H1 (cell line): Measurements from ENCODE around the gene ZBTB47. TPM values are rescaled to one million over a fixed set of nuclear protein-coding genes. Genes with fewer than 3 reads are reported as not detected.

ENCODE experiments used
- CTCF ChIA-PET: fragments of 300-600 bp; sonication (Branson Sonifier 250); formaldehyde crosslinking; loops from one replicate; lab custom pipeline; 2021; ENCODE audit not compliant: partially characterized antibody; lab: Charles Lee
- POLR2A ChIA-PET: fragments of 300-600 bp; sonication (Branson Sonifier 250); formaldehyde crosslinking; loops from one replicate; lab custom pipeline; 2021; ENCODE audit warnings: inconsistent platforms; ENCODE audit not compliant: partially characterized antibody; lab: Charles Lee
- DNase-seq, 2 experiments: peaks; one replicate each; pipeline versions ENCODE4 v3.0.0 to v3.0.0-alpha.2; 2010 to 2022; ENCODE audit warnings: low spot score in 2 of 2, low read depth in 1 of 2, mixed read lengths in 1 of 2
- FAIRE-seq: peaks from 2 replicates; lab custom pipeline; 2011; peaks lifted over from hg19 to GRCh38; lab: Jason Lieb, UNC
- H2AFZ ChIP-seq: 2 replicates; pipeline ENCODE4 v1.8.1; 2012; ENCODE audit warnings: low read length, inconsistent platforms
- H2AK5ac ChIP-seq: 2 replicates; pipeline ENCODE4 v1.6.1; 2013; ENCODE audit warnings: low read depth, low read length
- H2BK120ac ChIP-seq: replicated peaks from 2 replicates; pipeline ENCODE3; 2013; ENCODE audit warnings: low read depth, low read length, inconsistent platforms
- H2BK12ac ChIP-seq: 2 replicates; pipeline ENCODE4 v1.6.1; 2013; ENCODE audit warnings: low read depth, low read length
- H2BK15ac ChIP-seq: 2 replicates; pipeline ENCODE4 v1.6.1; 2013; ENCODE audit warnings: low read length
- H2BK20ac ChIP-seq: 2 replicates; pipeline ENCODE4 v1.6.1; 2013; ENCODE audit warnings: low read length
- H2BK5ac ChIP-seq: 2 replicates; pipeline ENCODE4 v1.6.1; 2013; ENCODE audit warnings: low read depth, low read length
- H3K14ac ChIP-seq: 2 replicates; pipeline ENCODE4 v1.6.1; 2013; ENCODE audit warnings: inconsistent platforms; ENCODE audit not compliant: insufficient read length
- H3K18ac ChIP-seq: 2 replicates; pipeline ENCODE4 v1.6.1; 2013; ENCODE audit warnings: low read length; ENCODE audit errors: extremely low read depth
- H3K23ac ChIP-seq: 2 replicates; pipeline ENCODE4 v1.6.1; 2013; ENCODE audit warnings: inconsistent platforms; ENCODE audit not compliant: insufficient read length
- H3K23me2 ChIP-seq: 2 replicates; pipeline ENCODE4 v1.6.1; 2013; ENCODE audit warnings: low read depth, low read length
- H3K27ac ChIP-seq: 2 replicates; pipeline ENCODE4 v1.6.1; 2011; ENCODE audit warnings: low read depth, low read length, inconsistent platforms
- H3K27me3 ChIP-seq, 4 experiments: replicated peaks in 1 of 4; 1 replicate in 1 of 4; 2 replicates in 3 of 4; pipeline versions ENCODE4 v1.6.1 to v1.8.1; 2011 to 2013; ENCODE audit warnings: low read length in 3 of 4, mild to moderate bottlenecking in 3 of 4, inconsistent platforms in 2 of 4, mixed read lengths in 2 of 4, moderate library complexity in 1 of 4; ENCODE audit not compliant: control insufficient read depth in 3 of 4, insufficient read depth in 3 of 4; ENCODE audit errors: extremely low read depth in 1 of 4
- H3K36me3 ChIP-seq, 4 experiments: 2 replicates each; pipeline versions ENCODE4 v1.6.1 to v1.8.1; 2011 to 2013; ENCODE audit warnings: mild to moderate bottlenecking in 4 of 4, low read length in 3 of 4, moderate library complexity in 2 of 4, control low read depth in 1 of 4, inconsistent platforms in 1 of 4; ENCODE audit not compliant: insufficient read depth in 4 of 4, control insufficient read depth in 2 of 4
- H3K4ac ChIP-seq: replicated peaks from 2 replicates; pipeline ENCODE3; 2013; ENCODE audit warnings: low read length, low read depth, mixed read lengths, inconsistent platforms; ENCODE audit not compliant: insufficient read length
- H3K4me1 ChIP-seq, 4 experiments: replicated peaks in 1 of 4; 1 replicate in 1 of 4; 2 replicates in 3 of 4; pipeline versions ENCODE4 v1.6.1 to v1.8.1; 2011 to 2013; ENCODE audit warnings: low read length in 3 of 4, inconsistent platforms in 2 of 4, mixed read lengths in 1 of 4; ENCODE audit not compliant: insufficient read depth in 4 of 4, control insufficient read depth in 3 of 4
- H3K4me2 ChIP-seq, 2 experiments: 2 replicates each; pipeline versions ENCODE4 v1.6.1 to v1.8.1; 2011 to 2013; ENCODE audit warnings: low read depth in 2 of 2, low read length in 2 of 2, control low read depth in 1 of 2, inconsistent platforms in 1 of 2, mild to moderate bottlenecking in 1 of 2; ENCODE audit not compliant: insufficient read depth in 1 of 2
- H3K4me3 ChIP-seq, 4 experiments: fragments of 200-600, 300-600 bp in 1 of 4; sonication (generic), shearing (Covaris generic), sonication (Bioruptor Twin) in 1 of 4; 2 replicates each; pipeline versions ENCODE4 v1.5.1 to v1.8.1; 2011 to 2016; ENCODE audit warnings: low read length in 4 of 4, low read depth in 3 of 4, control low read depth in 2 of 4, inconsistent platforms in 2 of 4, mild to moderate bottlenecking in 2 of 4, mixed read lengths in 1 of 4, moderate library complexity in 1 of 4; ENCODE audit not compliant: insufficient read depth in 2 of 4; ENCODE audit errors: extremely low read depth in 1 of 4
- H3K56ac ChIP-seq: replicated peaks from 2 replicates; pipeline ENCODE3; 2013; ENCODE audit warnings: low read depth, mild to moderate bottlenecking, mixed read lengths, low read length, inconsistent platforms; ENCODE audit not compliant: insufficient read length
- H3K79me1 ChIP-seq: 2 replicates; pipeline ENCODE4 v1.6.1; 2013; ENCODE audit warnings: low read depth, low read length, control low read depth
- H3K79me2 ChIP-seq, 2 experiments: 2 replicates each; pipeline versions ENCODE4 v1.6.1 to v1.8.1; 2012 to 2013; ENCODE audit warnings: low read length in 2 of 2, mild to moderate bottlenecking in 2 of 2, inconsistent platforms in 1 of 2; ENCODE audit not compliant: insufficient read depth in 2 of 2, control insufficient read depth in 1 of 2
- H3K9ac ChIP-seq, 4 experiments: replicated peaks in 1 of 4; 1 replicate in 1 of 4; 2 replicates in 3 of 4; pipeline versions ENCODE4 v1.6.1 to v1.8.1; 2011 to 2013; ENCODE audit warnings: low read depth in 3 of 4, low read length in 3 of 4, control low read depth in 2 of 4, mild to moderate bottlenecking in 2 of 4, moderate library complexity in 2 of 4, inconsistent platforms in 1 of 4; ENCODE audit errors: extremely low read depth in 1 of 4
- H3K9me3 ChIP-seq, 2 experiments: 2 replicates each; pipeline versions ENCODE4 v1.6.1 to v1.8.1; 2012 to 2013; ENCODE audit warnings: mild to moderate bottlenecking in 2 of 2, moderate library complexity in 2 of 2, control low read depth in 1 of 2, inconsistent platforms in 1 of 2, low read depth in 1 of 2, low read length in 1 of 2, mixed read lengths in 1 of 2; ENCODE audit not compliant: insufficient read depth in 2 of 2
- H4K20me1 ChIP-seq, 2 experiments: replicated peaks in 1 of 2; 2 replicates each; pipeline versions ENCODE3 to v1.8.1; 2011 to 2013; ENCODE audit warnings: inconsistent platforms in 2 of 2, low read length in 2 of 2, mild to moderate bottlenecking in 1 of 2; ENCODE audit not compliant: insufficient read depth in 2 of 2, control insufficient read depth in 1 of 2
- H4K5ac ChIP-seq: 2 replicates; pipeline ENCODE4 v1.6.1; 2013; ENCODE audit warnings: low read length, low read depth, mixed read lengths, inconsistent platforms; ENCODE audit not compliant: insufficient read length
- H4K8ac ChIP-seq: 2 replicates; pipeline ENCODE4 v1.8.0; 2013; ENCODE audit warnings: mild to moderate bottlenecking, moderate library complexity, low read length, inconsistent platforms; ENCODE audit not compliant: insufficient read depth; ENCODE audit errors: extremely low read depth
- H4K91ac ChIP-seq: replicated peaks from 2 replicates; pipeline ENCODE3; 2013; ENCODE audit warnings: low read length, mixed read lengths, inconsistent platforms; ENCODE audit not compliant: insufficient read length
- CEBPB ChIP-seq: IDR thresholded peaks from 2 replicates; pipeline ENCODE4 v1.6.1; 2012; ENCODE audit warnings: low read depth, low read length
- NRF1 ChIP-seq: IDR thresholded peaks from 2 replicates; pipeline ENCODE4 v1.6.1; 2011; ENCODE audit warnings: mild to moderate bottlenecking, low read depth, low read length, improper control_type of control experiment
- RAD21 ChIP-seq, 2 experiments: IDR thresholded peaks in 1 of 2; conservative IDR thresholded peaks in 1 of 2; 2 replicates each; pipeline ENCODE4 v1.6.1; 2011; ENCODE audit warnings: low read depth in 2 of 2, low read length in 2 of 2, improper control_type of control experiment in 1 of 2, inconsistent platforms in 1 of 2, mild to moderate bottlenecking in 1 of 2, moderate library complexity in 1 of 2
- RNF2 ChIP-seq: fragments of 200-900, 300-1000 bp; sonication (generic); IDR thresholded peaks from 2 replicates; pipeline ENCODE4 v1.7.1; 2016; ENCODE audit warnings: borderline replicate concordance, low read depth, mild to moderate bottlenecking, antibody characterized with exemption, low read length; ENCODE audit not compliant: poor library complexity, severe bottlenecking; ENCODE audit errors: missing control alignments
- TBP ChIP-seq: IDR thresholded peaks from 2 replicates; pipeline ENCODE4 v1.6.1; 2011; ENCODE audit warnings: low read depth, low read length, improper control_type of control experiment
- WGBS, 2 experiments: shearing (Covaris generic) in 1 of 2; methylation state at CpG; one replicate each; pipeline versions ENCODE4 v1.1.6 to v1.1.7; 2013 to 2015; ENCODE audit warnings: low lambda C conversion rate in 2 of 2, mixed read lengths in 2 of 2, inconsistent platforms in 1 of 2, low coverage in 1 of 2, missing lambda C conversion rate in 1 of 2; ENCODE audit not compliant: insufficient replicate concordance in 2 of 2, insufficient coverage in 1 of 2, insufficient read length in 1 of 2; ENCODE audit errors: extremely low coverage in 1 of 2, missing lambda C conversion rate in 1 of 2; 5-methylcytosine and 5-hydroxymethylcytosine counted together
- polyA plus RNA-seq, 7 experiments: library from polyadenylated mRNA; depleted of rRNA in 3 of 7; stranded (reverse) in 5 of 7; unstranded in 2 of 7; fragments of >200 nt in 5 of 7; fragments of 200-250 nt in 2 of 7; gene quantifications; 1 replicate in 5 of 7; 2 replicates in 1 of 7; 4 replicates in 1 of 7; pipeline versions ENCODE4 v1.2.1 to v1.2.3, GENCODE V29; 2011 to 2013; ENCODE audit warnings: missing spikeins in 2 of 7, mixed read lengths in 2 of 7
- total RNA-seq: library from RNA; stranded (reverse); fragmentation: NEBNext Ultra II Directional; extraction: Animal tissue kit (Norgen Biotek cat#: 25700); gene quantifications from 2 replicates; pipeline ENCODE4 v1.2.1, GENCODE V29; 2021

Gene ZBTB47
- total and polyA plus RNA-seq, 2 of the 8 experiments (the other 6 are each of a cell fraction or from before 2014, with no cell fraction given), result 2.8 to 4.1 TPM

GRCh38 chr3:42691816-42692666 is 38.5 kb downstream of the ZBTB47 start:
- Histone ChIP-seq H2AFZ (no peak overlapping the region), H3K79me1 (no peaks in the 10 kb centered on the region), H3K4ac (no peak overlapping the region), H3K4me3 (no peak overlapping the region), H3K23ac (no peak overlapping the region), H3K23me2 (no peaks in the 10 kb centered on the region), H3K4me1 (peaks cover 0 to 10% (median 4%) of the 10 kb centered on the region in 4 experiments; a peak in 4 of 7 replicates), H2BK20ac (no peak overlapping the region), H3K9ac (no peak overlapping the region), H4K5ac (no peak overlapping the region), H4K20me1 (no peaks in the 10 kb centered on the region), H2AK5ac (no peak overlapping the region), H3K56ac (no peak overlapping the region), H3K27ac (no peak overlapping the region), H3K36me3 (no peaks in the 10 kb centered on the region), H3K9me3 (no peaks in the 10 kb centered on the region), H3K27me3 (0 out of 7 replicates have a peak, but pooled peaks cover 0 to 2% (median 0%) of the 10 kb centered on the region in 4 experiments), H4K8ac (no peak overlapping the region; the same call in 1 of the 2 replicates), H4K91ac (no peak overlapping the region), H3K14ac (no peak overlapping the region), H2BK120ac (no peak overlapping the region), H2BK5ac (no peak overlapping the region), H2BK15ac (no peak overlapping the region), H3K4me2 (no peak overlapping the region), H3K79me2 (no peaks in the 10 kb centered on the region), H3K18ac (no peak overlapping the region), H2BK12ac (no peak overlapping the region)
- DNase-seq, result no peak
- WGBS, 2 experiments, result 88% methylated on average over 13 of the region's 13 CpGs; no CpG with 5 or more reads in 1 of the 2 experiments
- ChIA-PET CTCF (interaction anchor here (1.1 to 3.3 kb wide), 3 partner anchors 44 to 59 kb away, joined by 3 to 14 read pairs (median 6); no protein-coding TSS in a partner anchor), POLR2A (no interaction called here)
- TF ChIP-seq CEBPB (no peak), RAD21 (IDR thresholded peaks at IDR 0.05 in 1 of 2, conservative IDR thresholded peaks at IDR 0.05 in 1 of 2; ENCODE audit: low read depth in 2 of 2, low read length in 2 of 2) (no peak), RNF2 (no peak), NRF1 (no peak), TBP (no peak)
- no peak for FAIRE-seq
